ENCODE data around the gene TMEM225. TPM values are rescaled to one million over a fixed set of nuclear protein-coding genes. Genes with fewer than 3 reads are reported as not detected.

Gene TMEM225
- total RNA-seq, 2 donors from 2014 or later = 1.2 TPM; not detected in 1

DNA sequence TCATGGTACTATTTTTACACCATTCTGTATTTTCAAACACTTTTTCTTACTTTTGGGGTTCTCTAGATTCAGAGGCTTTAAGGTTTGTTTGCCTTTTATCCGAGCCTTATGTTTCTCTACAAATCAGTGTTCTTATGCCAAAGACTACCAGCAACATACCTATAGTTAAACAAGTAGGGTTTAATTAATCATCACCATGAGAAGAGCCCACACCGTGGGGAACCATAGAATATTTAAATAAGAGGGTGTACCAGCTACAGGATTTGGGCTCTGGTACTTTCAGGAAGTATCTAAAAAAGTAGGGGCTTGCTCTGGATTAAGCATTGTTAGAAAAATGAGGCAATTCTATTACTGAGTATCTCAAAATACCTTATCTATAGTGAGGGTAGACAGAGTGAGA lies 25.7 kb downstream of the TMEM225 start:
- no peak for DNase-seq (ENCODE audit: low spot score)
- Histone ChIP-seq H3K4me1 (replicated peaks) (no peaks in the 10 kb centered on the region), H3K4me3 (no peak overlapping the region), H3K9me3 (no peaks in the 10 kb centered on the region), H3K36me3 (no peaks in the 10 kb centered on the region), H3K27ac (no peak overlapping the region), H3K27me3 (replicated peaks; ENCODE audit: insufficient read depth) (no peaks in the 10 kb centered on the region)
- WGBS = 57% methylated on average over 2 of the region's 2 CpGs
- intact Hi-C loops (cut with DNase I) = no loop called here
- TF ChIP-seq POLR2AphosphoS5 (IDR thresholded peaks at IDR 0.05) (no peak), POLR2A (IDR thresholded peaks at IDR 0.05) (no peak)
- TF ChIP-seq, protein P1, sequence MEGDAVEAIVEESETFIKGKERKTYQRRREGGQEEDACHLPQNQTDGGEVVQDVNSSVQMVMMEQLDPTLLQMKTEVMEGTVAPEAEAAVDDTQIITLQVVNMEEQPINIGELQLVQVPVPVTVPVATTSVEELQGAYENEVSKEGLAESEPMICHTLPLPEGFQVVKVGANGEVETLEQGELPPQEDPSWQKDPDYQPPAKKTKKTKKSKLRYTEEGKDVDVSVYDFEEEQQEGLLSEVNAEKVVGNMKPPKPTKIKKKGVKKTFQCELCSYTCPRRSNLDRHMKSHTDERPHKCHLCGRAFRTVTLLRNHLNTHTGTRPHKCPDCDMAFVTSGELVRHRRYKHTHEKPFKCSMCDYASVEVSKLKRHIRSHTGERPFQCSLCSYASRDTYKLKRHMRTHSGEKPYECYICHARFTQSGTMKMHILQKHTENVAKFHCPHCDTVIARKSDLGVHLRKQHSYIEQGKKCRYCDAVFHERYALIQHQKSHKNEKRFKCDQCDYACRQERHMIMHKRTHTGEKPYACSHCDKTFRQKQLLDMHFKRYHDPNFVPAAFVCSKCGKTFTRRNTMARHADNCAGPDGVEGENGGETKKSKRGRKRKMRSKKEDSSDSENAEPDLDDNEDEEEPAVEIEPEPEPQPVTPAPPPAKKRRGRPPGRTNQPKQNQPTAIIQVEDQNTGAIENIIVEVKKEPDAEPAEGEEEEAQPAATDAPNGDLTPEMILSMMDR (IDR thresholded peaks at IDR 0.05) = no peak

DNA sequence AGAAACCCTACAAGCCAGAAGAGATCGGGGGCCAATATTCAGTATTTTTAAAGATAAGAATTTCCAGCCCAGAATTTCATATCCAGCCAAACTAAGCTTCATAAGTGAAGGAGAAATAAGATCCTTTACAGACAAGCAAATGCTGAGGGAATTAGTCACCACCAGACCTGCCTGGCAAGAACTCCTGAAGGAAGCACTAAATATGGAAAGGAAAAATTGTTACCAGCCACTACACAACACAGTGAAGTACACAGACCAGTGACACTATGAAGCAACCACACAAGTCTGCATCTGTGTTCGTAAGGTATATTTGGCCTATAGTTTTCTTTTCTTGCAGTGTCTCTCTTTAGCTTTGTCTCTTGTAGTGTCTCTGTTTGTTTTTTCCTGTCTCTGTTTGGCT lies 29.0 kb downstream of the TMEM225 start:
- Histone ChIP-seq H3K4me3 (no peak overlapping the region), H3K27ac (no peak overlapping the region), H3K27me3 (replicated peaks; ENCODE audit: insufficient read depth) (no peaks in the 10 kb centered on the region), H3K4me1 (replicated peaks) (no peaks in the 10 kb centered on the region), H3K36me3 (no peaks in the 10 kb centered on the region), H3K9me3 (no peaks in the 10 kb centered on the region)
- 92% methylated on average over 2 of the region's 2 CpGs for WGBS
- intact Hi-C loops (cut with DNase I) = no loop called here
- no peak for TF ChIP-seq POLR2A (IDR thresholded peaks at IDR 0.05)
- TF ChIP-seq, protein P1 (IDR thresholded peaks at IDR 0.05) = no peak
- no peak for TF ChIP-seq POLR2AphosphoS5 (IDR thresholded peaks at IDR 0.05)
- no peak for DNase-seq (ENCODE audit: low spot score)

DNA sequence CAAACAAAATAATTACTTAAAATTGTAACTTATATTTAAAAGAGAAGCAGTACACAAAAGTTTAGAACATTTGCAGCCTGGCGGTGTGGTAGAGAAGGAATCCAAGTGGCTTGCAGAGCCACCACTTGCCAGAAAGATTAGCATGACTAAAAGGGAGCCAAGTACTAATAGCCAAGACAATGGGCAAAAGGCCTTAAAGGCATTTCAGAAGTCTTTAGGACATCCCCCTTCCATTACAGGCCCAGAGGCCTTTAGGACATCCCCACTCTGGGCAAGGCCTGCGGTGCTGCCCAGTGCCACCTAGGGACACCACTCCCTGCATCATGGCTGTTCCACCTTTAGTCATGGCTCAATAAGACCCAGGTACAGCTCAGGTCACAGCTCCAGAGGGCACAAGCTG lies 32.4 kb downstream of the TMEM225 start:
- intact Hi-C loops (cut with DNase I) = no loop called here

DNA sequence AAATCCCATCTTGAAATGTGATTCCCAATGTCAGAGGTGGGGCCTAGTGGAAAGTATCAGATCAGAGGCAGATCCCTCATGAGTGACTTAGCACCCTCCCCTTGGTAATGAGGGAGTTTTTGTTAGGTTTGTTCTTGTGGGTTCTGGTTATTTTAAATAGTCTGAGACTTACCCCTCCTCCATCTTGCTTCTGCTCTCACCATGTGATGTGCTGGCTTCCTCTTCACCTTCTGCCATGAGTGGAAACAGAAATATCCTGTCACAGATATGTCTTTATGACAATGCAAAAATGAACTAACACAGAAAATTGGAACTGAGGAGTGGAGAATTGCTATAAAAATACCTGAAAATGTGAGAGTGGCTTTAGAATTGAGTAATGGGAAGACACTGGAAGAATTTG lies 33.1 kb downstream of the TMEM225 start:
- no peaks in the 10 kb centered on the region for H3K36me3 ChIP-seq
- no peak for DNase-seq (ENCODE audit: low spot score)
- intact Hi-C loops (cut with DNase I) = no loop called here
- H3K27me3 ChIP-seq (replicated peaks; ENCODE audit: insufficient read depth) = no peaks in the 10 kb centered on the region
- H3K4me3 ChIP-seq = no peak overlapping the region
- TF ChIP-seq POLR2AphosphoS5 (IDR thresholded peaks at IDR 0.05) (no peak), POLR2A (IDR thresholded peaks at IDR 0.05) (no peak)
- TF ChIP-seq, protein P1 (IDR thresholded peaks at IDR 0.05) = no peak
- no peaks in the 10 kb centered on the region for H3K9me3 ChIP-seq
- no peaks in the 10 kb centered on the region for H3K4me1 ChIP-seq (replicated peaks)
- H3K27ac ChIP-seq = no peak overlapping the region

More for the DNA sequence above, 32.4 kb downstream of the TMEM225 start:
- H3K4me3 ChIP-seq = no peak overlapping the region
- H3K27me3 ChIP-seq (replicated peaks; ENCODE audit: insufficient read depth) = no peaks in the 10 kb centered on the region
- no peaks in the 10 kb centered on the region for H3K9me3 ChIP-seq
- TF ChIP-seq POLR2AphosphoS5 (IDR thresholded peaks at IDR 0.05) = no peak
- TF ChIP-seq POLR2A (IDR thresholded peaks at IDR 0.05) = no peak
- TF ChIP-seq, protein P1 (IDR thresholded peaks at IDR 0.05) = no peak
- H3K27ac ChIP-seq = no peak overlapping the region
- DNase-seq (ENCODE audit: low spot score) = no peak
- no peaks in the 10 kb centered on the region for H3K36me3 ChIP-seq
- H3K4me1 ChIP-seq (replicated peaks) = no peaks in the 10 kb centered on the region
- WGBS = 97% methylated on average over 2 of the region's 2 CpGs

DNA sequence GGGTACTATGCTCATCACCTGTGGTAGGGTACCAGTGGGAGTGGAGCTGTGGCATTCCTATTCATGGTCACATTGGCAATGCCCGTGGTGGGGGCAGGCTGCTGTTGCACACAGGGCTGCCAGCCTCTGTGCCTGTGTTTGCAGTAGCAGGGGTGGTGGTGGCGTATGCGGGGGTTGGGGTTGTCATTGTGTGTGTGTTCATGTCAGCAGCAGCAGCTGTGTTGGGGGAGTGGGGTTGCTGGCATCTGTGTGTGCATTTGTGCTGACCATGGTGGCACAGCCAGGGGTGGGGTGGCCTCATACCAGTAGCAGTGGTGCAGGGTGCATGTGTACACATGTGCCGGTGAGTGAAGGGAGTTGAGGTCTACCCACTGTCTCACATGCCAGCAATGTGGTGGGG lies 34.4 kb downstream of the TMEM225 start:
- Histone ChIP-seq H3K27ac (no peak overlapping the region), H3K27me3 (replicated peaks; ENCODE audit: insufficient read depth) (no peaks in the 10 kb centered on the region), H3K36me3 (no peaks in the 10 kb centered on the region), H3K4me3 (no peak overlapping the region), H3K4me1 (replicated peaks) (no peaks in the 10 kb centered on the region), H3K9me3 (no peaks in the 10 kb centered on the region)
- intact Hi-C loops (cut with DNase I) = no loop called here
- no peak for DNase-seq (ENCODE audit: low spot score)
- TF ChIP-seq POLR2AphosphoS5 (IDR thresholded peaks at IDR 0.05) (no peak), POLR2A (IDR thresholded peaks at IDR 0.05) (no peak)
- TF ChIP-seq, protein P1 (IDR thresholded peaks at IDR 0.05) = no peak
- WGBS = 88% methylated on average over 4 of the region's 4 CpGs

All from prostate gland (tissue), 2 donors.